NCI-H1417 treated with DMSO at 0.1 percent for 48 hours (cell line): ENCODE results near the gene TMEM37.

ENCODE experiments used
- DNase-seq: peaks from one replicate; lab custom pipeline; 2025; lab: John Stamatoyannopoulos, UW

TMEM37 gene

GRCh38 chr2:119478978-119479295, 47.3 kb downstream of the TMEM37 start:
- DNase-seq, result no peak

GRCh38 chr2:119480184-119480583, 48.5 kb downstream of the TMEM37 start:
- no peak for DNase-seq

GRCh38 chr2:119480718-119481142, 49.1 kb downstream of the TMEM37 start:
- DNase-seq, result no peak

- DNase-seq, result no peak
These were observed 50.1 kb downstream of the TMEM37 start for GRCh38 chr2:119481501-119482455.

GRCh38 chr2:119482481-119483394, 51.1 kb downstream of the TMEM37 start:
- no peak for DNase-seq

- DNase-seq, result no peak
These were observed 51.7 kb downstream of the TMEM37 start for GRCh38 chr2:119483395-119483753.

- DNase-seq, result no peak
These were observed 52.5 kb downstream of the TMEM37 start for GRCh38 chr2:119483896-119484718.

- DNase-seq, result no peak
These were observed 53.2 kb downstream of the TMEM37 start for GRCh38 chr2:119484834-119485233.

- no peak for DNase-seq
These were observed 53.9 kb downstream of the TMEM37 start for GRCh38 chr2:119485336-119486110.

GRCh38 chr2:119486196-119486827, 54.7 kb downstream of the TMEM37 start:
- DNase-seq, result no peak

- DNase-seq, result no peak
These were observed 55.2 kb downstream of the TMEM37 start for GRCh38 chr2:119486886-119487285.

GRCh38 chr2:119487434-119488244, 56.0 kb downstream of the TMEM37 start:
- DNase-seq, result no peak
